OCI-LY1 (cell line): ENCODE results near the gene ERVH48-1.
"Not testable (repeated sequence)": the region's sequence is repeated elsewhere in the genome, so short reads cannot be mapped to it uniquely, and the experiment has no call there.

ENCODE experiments used
- H2AFZ ChIP-seq: fragments of 200-600 bp; sonication (generic), shearing (Covaris generic); 2 replicates; pipeline ENCODE4 v1.6.0; 2014; ENCODE audit warnings: antibody characterized with exemption, mild to moderate bottlenecking, low read length
- H3F3A ChIP-seq: fragments of 200-600 bp; sonication (generic), shearing (Covaris generic); 2 replicates; pipeline ENCODE4 v1.6.0; 2014; ENCODE audit warnings: mild to moderate bottlenecking, antibody characterized with exemption, low read length, moderate library complexity; ENCODE audit not compliant: insufficient read depth
- H3K27ac ChIP-seq: fragments of 200-600 bp; sonication (generic); 2 replicates; pipeline ENCODE4 v1.5.1; 2014; ENCODE audit warnings: low read length, mixed run types, mild to moderate bottlenecking, low read depth; ENCODE audit not compliant: poor library complexity, severe bottlenecking
- H3K27me3 ChIP-seq: fragments of 200-600 bp; sonication (generic); 2 replicates; pipeline ENCODE4 v1.6.0; 2014; ENCODE audit warnings: antibody characterized with exemption, mild to moderate bottlenecking, low read length, moderate library complexity; ENCODE audit not compliant: insufficient read depth
- H3K36me3 ChIP-seq: fragments of 200-600 bp; sonication (generic); 2 replicates; pipeline ENCODE4 v1.6.1; 2014; ENCODE audit warnings: mild to moderate bottlenecking, antibody characterized with exemption, low read length, moderate library complexity, mixed read lengths; ENCODE audit not compliant: insufficient read depth
- H3K4me1 ChIP-seq: fragments of 200-600 bp; sonication (generic); 2 replicates; pipeline ENCODE4 v1.5.1; 2014; ENCODE audit warnings: mild to moderate bottlenecking, low read length, moderate library complexity; ENCODE audit not compliant: insufficient read depth, severe bottlenecking
- H3K4me2 ChIP-seq: fragments of 200-600 bp; sonication (generic), shearing (Covaris generic); 2 replicates; pipeline ENCODE4 v1.6.1; 2014; ENCODE audit warnings: low read length
- H3K4me3 ChIP-seq: fragments of 200-600 bp; sonication (generic); 2 replicates; pipeline ENCODE4 v1.5.1; 2014; ENCODE audit warnings: low read length, low read depth, mild to moderate bottlenecking, mixed read lengths; ENCODE audit not compliant: poor library complexity, severe bottlenecking
- H3K79me2 ChIP-seq: fragments of 200-600 bp; shearing (Covaris generic); 2 replicates; pipeline ENCODE4 v1.6.1; 2016; ENCODE audit warnings: mixed run types, low read length, mixed read lengths; ENCODE audit not compliant: insufficient read depth
- H3K9ac ChIP-seq: fragments of 200-600 bp; sonication (generic), shearing (Covaris generic); 2 replicates; pipeline ENCODE4 v1.6.1; 2014; ENCODE audit warnings: mild to moderate bottlenecking, low read length, mixed read lengths
- H3K9me2 ChIP-seq: fragments of 200-600 bp; sonication (generic), shearing (Covaris generic); 2 replicates; pipeline ENCODE4 v1.6.1; 2014; ENCODE audit warnings: low read depth, mild to moderate bottlenecking, low read length, mixed read lengths
- H3K9me3 ChIP-seq: fragments of 200-600 bp; shearing (Covaris generic); 2 replicates; pipeline ENCODE4 v1.6.1; 2014; ENCODE audit warnings: low read length, mixed read lengths
- H4K20me1 ChIP-seq: fragments of 200-600 bp; sonication (generic), shearing (Covaris generic); 2 replicates; pipeline ENCODE4 v1.6.0; 2016; ENCODE audit warnings: mild to moderate bottlenecking, low read length; ENCODE audit not compliant: insufficient read depth
- CTCF ChIP-seq: fragments of 200-600 bp; sonication (generic), shearing (Covaris generic); IDR thresholded peaks from 2 replicates; pipeline ENCODE4 v1.5.1; 2017; ENCODE audit warnings: mild to moderate bottlenecking, antibody characterized with exemption, low read length, moderate library complexity, mixed read lengths
- EZH2 ChIP-seq: fragments of 200-600 bp; sonication (generic), shearing (Covaris generic); IDR thresholded peaks from 2 replicates; pipeline ENCODE4 v1.8.0; 2017; ENCODE audit warnings: borderline replicate concordance, mixed run types, mild to moderate bottlenecking, antibody characterized with exemption, low read length, moderate library complexity, mixed read lengths

ERVH48-1 gene

GRCh38 chr21:42878993-42879787 is 46.2 kb downstream of the ERVH48-1 start, which contains the start of gene WDR4:
WDR4 (minus strand) TSS chr21:42879539; CDS start chr21:42879495, 44 bp downstream.
- H3K4me2 ChIP-seq: peak within 1 kb of the TSS; percentile 85
- TF ChIP-seq EZH2 (no peak), CTCF (no peak)
- H3F3A ChIP-seq: 0 out of 2 replicates have a peak, but pooled peaks cover 2% of the 10 kb centered on the region
- H3K9me3 ChIP-seq: peaks cover 5% of the 10 kb centered on the region; the same call in 1 of the 2 replicates
- H3K9me2 ChIP-seq: no peaks in the 10 kb centered on the region
- H4K20me1 ChIP-seq: no peaks in the 10 kb centered on the region
- H3K36me3 ChIP-seq: peaks cover 29% of the 10 kb centered on the region
- peak within 1 kb of the TSS; percentile 99 for H3K9ac ChIP-seq
- H3K79me2 ChIP-seq: peaks cover 25% of the 10 kb centered on the region
- H3K27me3 ChIP-seq: no peaks in the 10 kb centered on the region
- H3K4me3 ChIP-seq: peak within 1 kb of the TSS; percentile 89
- peaks cover 22% of the 10 kb centered on the region for H3K4me1 ChIP-seq
- H3K27ac ChIP-seq: peak within 1 kb of the TSS; percentile 50
- 0 out of 2 replicates have a peak within 1 kb of the TSS, but pooled peaks have one; percentile 48 for H2AFZ ChIP-seq

- Histone ChIP-seq H3K9ac (peak overlapping the region; percentile 99), H3K9me3 (peaks cover 5% of the 10 kb centered on the region; the same call in 1 of the 2 replicates), H3K9me2 (no peaks in the 10 kb centered on the region), H3K4me2 (peak overlapping the region; percentile 85), H3K36me3 (peaks cover 33% of the 10 kb centered on the region), H3K4me3 (peak overlapping the region; percentile 89), H3K4me1 (peaks cover 22% of the 10 kb centered on the region), H3F3A (0 out of 2 replicates have a peak, but pooled peaks cover 2% of the 10 kb centered on the region), H3K27ac (peak overlapping the region; percentile 18), H4K20me1 (no peaks in the 10 kb centered on the region), H3K79me2 (peaks cover 25% of the 10 kb centered on the region), H3K27me3 (no peaks in the 10 kb centered on the region), H2AFZ (no peak overlapping the region)
- TF ChIP-seq EZH2 (no peak), CTCF (no peak)
Observed at GRCh38 chr21:42878678-42878992, 46.8 kb downstream of the ERVH48-1 start.

GRCh38 chr21:42875811-42876210 is 49.6 kb downstream of the ERVH48-1 start:
- not testable (repeated sequence) for H3K27me3 ChIP-seq, H3F3A ChIP-seq, H2AFZ ChIP-seq, H3K4me2 ChIP-seq, H3K27ac ChIP-seq, H4K20me1 ChIP-seq, H3K9ac ChIP-seq, H3K9me3 ChIP-seq, H3K9me2 ChIP-seq, H3K4me3 ChIP-seq
- H3K36me3 ChIP-seq: peaks cover 60% of the 10 kb centered on the region
- peaks cover 25% of the 10 kb centered on the region for H3K79me2 ChIP-seq
- H3K4me1 ChIP-seq: peaks cover 22% of the 10 kb centered on the region
